ENCODE measurements around the gene PLSCR3. TPM values are rescaled to one million over a fixed set of nuclear protein-coding genes. Genes with fewer than 3 reads are reported as not detected.

Gene PLSCR3
- total RNA-seq, 2 donors from 2014 or later, result 13.2 to 15.8 TPM

DNA sequence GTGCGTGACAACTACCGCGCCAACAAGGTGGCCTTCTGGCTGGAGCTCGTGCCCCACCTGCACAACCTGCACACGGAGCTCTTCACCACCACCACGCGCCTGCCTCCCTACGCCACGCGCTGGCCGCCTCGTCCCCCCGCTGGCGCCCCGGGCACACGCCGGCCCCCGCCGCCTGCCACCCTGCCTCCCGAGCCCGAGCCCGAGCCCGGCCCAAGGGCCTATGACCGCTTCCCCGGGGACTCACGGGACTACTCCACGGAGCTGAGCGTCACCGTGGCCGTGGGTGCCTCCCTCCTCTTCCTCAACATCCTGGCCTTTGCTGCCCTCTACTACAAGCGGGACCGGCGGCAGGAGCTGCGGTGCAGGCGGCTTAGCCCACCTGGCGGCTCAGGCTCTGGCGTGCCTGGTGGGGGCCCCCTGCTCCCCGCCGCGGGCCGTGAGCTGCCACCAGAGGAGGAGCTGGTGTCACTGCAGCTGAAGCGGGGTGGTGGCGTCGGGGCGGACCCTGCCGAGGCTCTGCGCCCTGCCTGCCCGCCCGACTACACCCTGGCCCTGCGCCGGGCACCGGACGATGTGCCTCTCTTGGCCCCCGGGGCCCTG lies 22.8 kb upstream of the PLSCR3 start:
- WGBS, 2 donors, result 94 to 95% methylated on average over 30 to 40 of the region's 54 CpGs
- no peak for TF ChIP-seq POLR2A (IDR thresholded peaks at IDR 0.05)
- TF ChIP-seq, protein P1, sequence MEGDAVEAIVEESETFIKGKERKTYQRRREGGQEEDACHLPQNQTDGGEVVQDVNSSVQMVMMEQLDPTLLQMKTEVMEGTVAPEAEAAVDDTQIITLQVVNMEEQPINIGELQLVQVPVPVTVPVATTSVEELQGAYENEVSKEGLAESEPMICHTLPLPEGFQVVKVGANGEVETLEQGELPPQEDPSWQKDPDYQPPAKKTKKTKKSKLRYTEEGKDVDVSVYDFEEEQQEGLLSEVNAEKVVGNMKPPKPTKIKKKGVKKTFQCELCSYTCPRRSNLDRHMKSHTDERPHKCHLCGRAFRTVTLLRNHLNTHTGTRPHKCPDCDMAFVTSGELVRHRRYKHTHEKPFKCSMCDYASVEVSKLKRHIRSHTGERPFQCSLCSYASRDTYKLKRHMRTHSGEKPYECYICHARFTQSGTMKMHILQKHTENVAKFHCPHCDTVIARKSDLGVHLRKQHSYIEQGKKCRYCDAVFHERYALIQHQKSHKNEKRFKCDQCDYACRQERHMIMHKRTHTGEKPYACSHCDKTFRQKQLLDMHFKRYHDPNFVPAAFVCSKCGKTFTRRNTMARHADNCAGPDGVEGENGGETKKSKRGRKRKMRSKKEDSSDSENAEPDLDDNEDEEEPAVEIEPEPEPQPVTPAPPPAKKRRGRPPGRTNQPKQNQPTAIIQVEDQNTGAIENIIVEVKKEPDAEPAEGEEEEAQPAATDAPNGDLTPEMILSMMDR (IDR thresholded peaks at IDR 0.05), result no peak
- intact Hi-C loops (cut with DNase I), result no loop called here
- Histone ChIP-seq H3K27ac (no peak overlapping the region), H3K4me3 (no peak overlapping the region), H3K4me1 (no peaks in the 10 kb centered on the region), H3K27me3 (no peaks in the 10 kb centered on the region), H3K36me3 (replicated peaks in 1 of 2; ENCODE audit: insufficient read depth in 1 of 2, low read depth in 2 of 2) (no peaks in the 10 kb centered on the region), H3K9me3 (no peaks in the 10 kb centered on the region)
- no peak for ATAC-seq
- no peak for DNase-seq

DNA sequence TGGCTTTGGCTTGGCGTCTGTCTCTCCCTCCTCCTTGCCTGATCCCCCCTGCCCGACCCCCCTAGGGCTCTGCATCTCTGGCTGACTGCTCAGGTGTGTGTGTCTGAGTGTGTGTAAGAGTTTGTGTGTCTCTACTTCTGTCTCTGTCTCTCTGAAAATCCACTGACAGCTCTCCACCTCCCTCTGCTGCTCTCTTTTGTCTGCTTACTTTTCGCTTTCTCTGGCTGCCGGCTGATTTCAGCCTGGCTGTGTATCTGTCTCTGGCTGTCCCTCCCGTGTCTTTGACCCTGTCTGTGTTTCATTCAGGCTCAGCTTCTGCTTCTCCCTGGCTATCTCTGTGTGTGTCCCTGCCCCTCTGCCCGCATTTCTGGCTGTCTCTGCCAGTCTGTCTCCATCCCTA lies 22.0 kb upstream of the PLSCR3 start:
- Histone ChIP-seq H3K4me1 (no peaks in the 10 kb centered on the region), H3K27ac (no peak overlapping the region), H3K27me3 (no peaks in the 10 kb centered on the region), H3K4me3 (no peak overlapping the region), H3K36me3 (replicated peaks in 1 of 2; ENCODE audit: insufficient read depth in 1 of 2, low read depth in 2 of 2) (no peaks in the 10 kb centered on the region), H3K9me3 (no peaks in the 10 kb centered on the region)
- 67 to 75% methylated on average over 6 of the region's 6 CpGs for WGBS, 2 donors
- no peak for TF ChIP-seq POLR2A (IDR thresholded peaks at IDR 0.05)
- TF ChIP-seq, protein P1 (IDR thresholded peaks at IDR 0.05), result no peak
- DNase-seq, result no peak
- no peak for ATAC-seq
- intact Hi-C loops (cut with DNase I), result no loop called here

DNA sequence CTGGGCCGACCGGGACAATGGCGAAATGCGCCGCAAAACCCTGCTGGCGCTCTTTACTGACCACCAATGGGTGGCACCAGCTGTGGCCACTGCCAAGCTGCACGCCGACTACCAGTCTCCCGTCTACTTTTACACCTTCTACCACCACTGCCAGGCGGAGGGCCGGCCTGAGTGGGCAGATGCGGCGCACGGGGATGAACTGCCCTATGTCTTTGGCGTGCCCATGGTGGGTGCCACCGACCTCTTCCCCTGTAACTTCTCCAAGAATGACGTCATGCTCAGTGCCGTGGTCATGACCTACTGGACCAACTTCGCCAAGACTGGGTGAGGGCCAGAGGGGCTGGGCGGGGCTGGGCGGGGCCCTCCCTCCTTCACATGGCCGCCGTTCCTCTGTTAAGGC lies 21.5 kb upstream of the PLSCR3 start:
- 79 to 85% methylated on average over 16 to 22 of the region's 23 CpGs for WGBS, 2 donors
- H3K9me3 ChIP-seq, result no peaks in the 10 kb centered on the region
- intact Hi-C loops (cut with DNase I), result no loop called here

DNA sequence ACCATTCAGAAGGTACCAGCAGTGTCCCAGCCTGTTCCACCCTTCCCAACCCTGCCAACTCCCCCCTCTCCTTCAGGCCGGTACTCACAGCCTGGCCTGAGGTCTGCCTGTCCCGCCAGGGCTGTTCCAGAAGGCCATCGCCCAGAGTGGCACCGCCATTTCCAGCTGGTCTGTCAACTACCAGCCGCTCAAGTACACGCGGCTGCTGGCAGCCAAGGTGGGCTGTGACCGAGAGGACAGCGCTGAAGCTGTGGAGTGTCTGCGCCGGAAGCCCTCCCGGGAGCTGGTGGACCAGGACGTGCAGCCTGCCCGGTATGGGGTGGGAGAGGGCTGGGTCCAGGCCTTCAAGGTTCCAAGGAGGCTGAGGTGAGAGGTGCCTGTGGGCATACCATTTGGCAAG lies 20.5 kb upstream of the PLSCR3 start:
- Histone ChIP-seq H3K4me1 (no peaks in the 10 kb centered on the region), H3K9me3 (no peaks in the 10 kb centered on the region), H3K27ac (no peak overlapping the region), H3K4me3 (no peak overlapping the region), H3K36me3 (replicated peaks in 1 of 2; ENCODE audit: insufficient read depth in 1 of 2, low read depth in 2 of 2) (no peaks in the 10 kb centered on the region), H3K27me3 (no peaks in the 10 kb centered on the region)
- intact Hi-C loops (cut with DNase I), result no loop called here
- WGBS, 2 donors, result 40 to 82% methylated on average over 1 to 14 of the region's 14 CpGs
- TF ChIP-seq, protein P1 (IDR thresholded peaks at IDR 0.05), result no peak
- TF ChIP-seq POLR2A (IDR thresholded peaks at IDR 0.05), result no peak
- no peak for DNase-seq
- ATAC-seq, result no peak

More for the DNA sequence above, 21.5 kb upstream of the PLSCR3 start:
- Histone ChIP-seq H3K27ac (no peak overlapping the region), H3K27me3 (no peaks in the 10 kb centered on the region), H3K4me3 (no peak overlapping the region), H3K4me1 (no peaks in the 10 kb centered on the region), H3K36me3 (replicated peaks in 1 of 2; ENCODE audit: insufficient read depth in 1 of 2, low read depth in 2 of 2) (no peaks in the 10 kb centered on the region)
- TF ChIP-seq, protein P1 (IDR thresholded peaks at IDR 0.05), result no peak
- no peak for TF ChIP-seq POLR2A (IDR thresholded peaks at IDR 0.05)
- DNase-seq (no peak), ATAC-seq (no peak)

DNA sequence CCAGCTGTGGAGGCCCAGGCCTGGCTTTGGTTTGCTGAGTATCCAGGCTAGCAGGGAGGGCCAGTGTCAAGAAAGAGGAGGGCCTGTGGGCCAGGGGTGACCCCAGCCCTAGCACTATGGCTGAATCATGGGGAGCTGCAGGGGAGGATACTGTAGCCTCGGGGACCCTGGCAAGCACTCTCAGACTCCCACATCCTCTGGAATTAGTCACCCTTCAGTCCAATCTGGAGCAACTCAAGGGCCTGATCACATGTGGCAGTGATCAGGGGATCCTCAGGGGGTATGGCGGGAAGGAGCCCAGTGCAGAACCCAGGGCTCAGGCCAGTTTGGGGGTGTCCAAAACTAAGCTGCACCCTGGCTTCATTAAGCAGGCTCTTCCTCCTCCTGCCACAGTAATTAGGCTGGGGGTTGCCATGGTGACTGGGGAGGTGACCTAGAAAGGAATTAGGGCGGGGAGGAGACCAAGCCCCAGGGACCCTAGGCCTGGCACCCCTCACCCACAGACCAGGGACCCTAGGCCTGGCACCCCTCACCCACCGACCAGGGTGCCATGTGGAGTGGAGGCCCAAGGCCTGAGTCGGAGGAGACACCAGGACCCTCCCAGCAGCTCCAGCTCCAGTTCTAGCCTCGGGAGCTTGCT lies 19.1 kb upstream of the PLSCR3 start:
- H3K4me3 ChIP-seq, result no peak overlapping the region
- no peaks in the 10 kb centered on the region for H3K4me1 ChIP-seq
- DNase-seq, result no peak
- TF ChIP-seq, protein P1 (IDR thresholded peaks at IDR 0.05), result no peak
- no peak for TF ChIP-seq POLR2A (IDR thresholded peaks at IDR 0.05)
- 69 to 77% methylated on average over 2 to 6 of the region's 6 CpGs for WGBS, 2 donors
- no peaks in the 10 kb centered on the region for H3K27me3 ChIP-seq
- H3K36me3 ChIP-seq (replicated peaks in 1 of 2; ENCODE audit: insufficient read depth in 1 of 2, low read depth in 2 of 2), result no peaks in the 10 kb centered on the region
- H3K27ac ChIP-seq, result no peak overlapping the region
- ATAC-seq, result no peak
- intact Hi-C loops (cut with DNase I), result no loop called here
- no peaks in the 10 kb centered on the region for H3K9me3 ChIP-seq
